ENCODE measurements around the gene C11orf68.

Gene C11orf68

GRCh38 chr11:65962141-65962564, 43.3 kb upstream of the C11orf68 start:
- TF ChIP-seq ZBTB20 (tag by site-specific recombination; IDR thresholded peaks at IDR 0.05): no peak
- TF ChIP-seq ZNF660 (tag by site-specific recombination; IDR thresholded peaks at IDR 0.05): peak; percentile 100
- no peak for TF ChIP-seq ZIC2 (tag by site-specific recombination; IDR thresholded peaks at IDR 0.05)
- TF ChIP-seq ZNF423 (tag by site-specific recombination; IDR thresholded peaks at IDR 0.05): no peak
- no peak for TF ChIP-seq ZNF184 (tag by site-specific recombination; IDR thresholded peaks at IDR 0.05)
- TF ChIP-seq ZNF37A (tag by site-specific recombination; IDR thresholded peaks at IDR 0.05): no peak
- TF ChIP-seq ZNF10 (tag by site-specific recombination; IDR thresholded peaks at IDR 0.05): no peak
- no peak for TF ChIP-seq ZNF621 (tag by site-specific recombination; IDR thresholded peaks at IDR 0.05)
- TF ChIP-seq MEIS1 (CRISPR knock-in tag; IDR thresholded peaks at IDR 0.05; ENCODE audit: borderline replicate concordance): no peak
- no peaks in the 10 kb centered on the region for H3K4me1 ChIP-seq (ENCODE audit: control insufficient read depth, insufficient read depth, low read length)
- no peak overlapping the region for H3K27ac ChIP-seq (ENCODE audit: extremely low read depth, low read depth, low read length)
- H3K36me3 ChIP-seq (ENCODE audit: control insufficient read depth in 2 of 2, insufficient read depth in 1 of 2, low read length in 2 of 2): peaks cover 0 to 36% of the 10 kb centered on the region in 2 experiments; a peak in 2 of 3 replicates
- no peaks in the 10 kb centered on the region for H3K9me3 ChIP-seq (ENCODE audit: control insufficient read depth, insufficient read depth, low read depth, low read length)
- CTCF ChIA-PET: interaction anchor here (0.7 to 3.2 kb wide), 4 partner anchors 73 to 422 kb away, joined by 3 to 16 read pairs (median 4); partner anchors contain the start of genes CCDC85B and FIBP
- H3K4me3 ChIP-seq (ENCODE audit: low read depth, low read length): peak overlapping the region; percentile 89
- POLR2A ChIA-PET: interaction anchor here (1.0 to 1.2 kb wide), 3 partner anchors 18 to 72 kb away, joined by 3 to 4 read pairs (median 4); partner anchors contain the start of genes BANF1, CCDC85B and EIF1AD

GRCh38 chr11:65961267-65962140, 42.6 kb upstream of the C11orf68 start, which contains the start of gene SART1:
TSS of gene SART1 (plus strand) at chr11:65961734. CDS start at chr11:65961781, 47 bp downstream.
- CTCF ChIA-PET: interaction anchor here (0.7 to 3.2 kb wide), 4 partner anchors 72 to 421 kb away, joined by 4 to 16 read pairs (median 4); partner anchors contain the start of genes CCDC85B and FIBP
- TF ChIP-seq ZBTB17 (tag by site-specific recombination; IDR thresholded peaks at IDR 0.05): peak; percentile 97
- TF ChIP-seq, protein P1, sequence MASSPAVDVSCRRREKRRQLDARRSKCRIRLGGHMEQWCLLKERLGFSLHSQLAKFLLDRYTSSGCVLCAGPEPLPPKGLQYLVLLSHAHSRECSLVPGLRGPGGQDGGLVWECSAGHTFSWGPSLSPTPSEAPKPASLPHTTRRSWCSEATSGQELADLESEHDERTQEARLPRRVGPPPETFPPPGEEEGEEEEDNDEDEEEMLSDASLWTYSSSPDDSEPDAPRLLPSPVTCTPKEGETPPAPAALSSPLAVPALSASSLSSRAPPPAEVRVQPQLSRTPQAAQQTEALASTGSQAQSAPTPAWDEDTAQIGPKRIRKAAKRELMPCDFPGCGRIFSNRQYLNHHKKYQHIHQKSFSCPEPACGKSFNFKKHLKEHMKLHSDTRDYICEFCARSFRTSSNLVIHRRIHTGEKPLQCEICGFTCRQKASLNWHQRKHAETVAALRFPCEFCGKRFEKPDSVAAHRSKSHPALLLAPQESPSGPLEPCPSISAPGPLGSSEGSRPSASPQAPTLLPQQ (tag by site-specific recombination; IDR thresholded peaks at IDR 0.05): peak; percentile 25; the same call in 1 of the 2 replicates
- 0 out of 2 replicates have a peak, but pooled peaks have one; percentile 1 for TF ChIP-seq WT1 (tag by site-specific recombination; IDR thresholded peaks at IDR 0.05)
- TF ChIP-seq SP3 (tag by site-specific recombination; IDR thresholded peaks at IDR 0.05): peak; percentile 61
- TF ChIP-seq ZNF501 (tag by site-specific recombination; IDR thresholded peaks at IDR 0.05): peak; percentile 55; the same call in 1 of the 2 replicates
- peak; percentile 66 for TF ChIP-seq ZXDB (tag by site-specific recombination; IDR thresholded peaks at IDR 0.05)
- no peak for TF ChIP-seq ZSCAN5A (tag by site-specific recombination; IDR thresholded peaks at IDR 0.05)
- TF ChIP-seq ZNF449 (tag by site-specific recombination; IDR thresholded peaks at IDR 0.05): peak; percentile 83
- TF ChIP-seq, protein P2, sequence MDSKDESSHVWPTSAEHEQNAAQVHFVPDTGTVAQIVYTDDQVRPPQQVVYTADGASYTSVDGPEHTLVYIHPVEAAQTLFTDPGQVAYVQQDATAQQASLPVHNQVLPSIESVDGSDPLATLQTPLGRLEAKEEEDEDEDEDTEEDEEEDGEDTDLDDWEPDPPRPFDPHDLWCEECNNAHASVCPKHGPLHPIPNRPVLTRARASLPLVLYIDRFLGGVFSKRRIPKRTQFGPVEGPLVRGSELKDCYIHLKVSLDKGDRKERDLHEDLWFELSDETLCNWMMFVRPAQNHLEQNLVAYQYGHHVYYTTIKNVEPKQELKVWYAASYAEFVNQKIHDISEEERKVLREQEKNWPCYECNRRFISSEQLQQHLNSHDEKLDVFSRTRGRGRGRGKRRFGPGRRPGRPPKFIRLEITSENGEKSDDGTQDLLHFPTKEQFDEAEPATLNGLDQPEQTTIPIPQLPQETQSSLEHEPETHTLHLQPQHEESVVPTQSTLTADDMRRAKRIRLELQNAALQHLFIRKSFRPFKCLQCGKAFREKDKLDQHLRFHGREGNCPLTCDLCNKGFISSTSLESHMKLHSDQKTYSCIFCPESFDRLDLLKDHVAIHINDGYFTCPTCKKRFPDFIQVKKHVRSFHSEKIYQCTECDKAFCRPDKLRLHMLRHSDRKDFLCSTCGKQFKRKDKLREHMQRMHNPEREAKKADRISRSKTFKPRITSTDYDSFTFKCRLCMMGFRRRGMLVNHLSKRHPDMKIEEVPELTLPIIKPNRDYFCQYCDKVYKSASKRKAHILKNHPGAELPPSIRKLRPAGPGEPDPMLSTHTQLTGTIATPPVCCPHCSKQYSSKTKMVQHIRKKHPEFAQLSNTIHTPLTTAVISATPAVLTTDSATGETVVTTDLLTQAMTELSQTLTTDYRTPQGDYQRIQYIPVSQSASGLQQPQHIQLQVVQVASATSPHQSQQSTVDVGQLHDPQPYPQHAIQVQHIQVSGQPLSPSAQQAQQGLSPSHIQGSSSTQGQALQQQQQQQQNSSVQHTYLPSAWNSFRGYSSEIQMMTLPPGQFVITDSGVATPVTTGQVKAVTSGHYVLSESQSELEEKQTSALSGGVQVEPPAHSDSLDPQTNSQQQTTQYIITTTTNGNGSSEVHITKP (tag by site-specific recombination; IDR thresholded peaks at IDR 0.05): peak; percentile 93
- peak; percentile 5; the same call in 1 of the 2 replicates for TF ChIP-seq ZBTB20 (tag by site-specific recombination; IDR thresholded peaks at IDR 0.05)
- no peak for TF ChIP-seq GLIS2 (tag by site-specific recombination; IDR thresholded peaks at IDR 0.05)
- TF ChIP-seq, protein P3, sequence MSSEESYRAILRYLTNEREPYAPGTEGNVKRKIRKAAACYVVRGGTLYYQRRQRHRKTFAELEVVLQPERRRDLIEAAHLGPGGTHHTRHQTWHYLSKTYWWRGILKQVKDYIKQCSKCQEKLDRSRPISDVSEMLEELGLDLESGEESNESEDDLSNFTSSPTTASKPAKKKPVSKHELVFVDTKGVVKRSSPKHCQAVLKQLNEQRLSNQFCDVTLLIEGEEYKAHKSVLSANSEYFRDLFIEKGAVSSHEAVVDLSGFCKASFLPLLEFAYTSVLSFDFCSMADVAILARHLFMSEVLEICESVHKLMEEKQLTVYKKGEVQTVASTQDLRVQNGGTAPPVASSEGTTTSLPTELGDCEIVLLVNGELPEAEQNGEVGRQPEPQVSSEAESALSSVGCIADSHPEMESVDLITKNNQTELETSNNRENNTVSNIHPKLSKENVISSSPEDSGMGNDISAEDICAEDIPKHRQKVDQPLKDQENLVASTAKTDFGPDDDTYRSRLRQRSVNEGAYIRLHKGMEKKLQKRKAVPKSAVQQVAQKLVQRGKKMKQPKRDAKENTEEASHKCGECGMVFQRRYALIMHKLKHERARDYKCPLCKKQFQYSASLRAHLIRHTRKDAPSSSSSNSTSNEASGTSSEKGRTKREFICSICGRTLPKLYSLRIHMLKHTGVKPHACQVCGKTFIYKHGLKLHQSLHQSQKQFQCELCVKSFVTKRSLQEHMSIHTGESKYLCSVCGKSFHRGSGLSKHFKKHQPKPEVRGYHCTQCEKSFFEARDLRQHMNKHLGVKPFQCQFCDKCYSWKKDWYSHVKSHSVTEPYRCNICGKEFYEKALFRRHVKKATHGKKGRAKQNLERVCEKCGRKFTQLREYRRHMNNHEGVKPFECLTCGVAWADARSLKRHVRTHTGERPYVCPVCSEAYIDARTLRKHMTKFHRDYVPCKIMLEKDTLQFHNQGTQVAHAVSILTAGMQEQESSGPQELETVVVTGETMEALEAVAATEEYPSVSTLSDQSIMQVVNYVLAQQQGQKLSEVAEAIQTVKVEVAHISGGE (tag by site-specific recombination; conservative IDR thresholded peaks at IDR 0.05; ENCODE audit: low read depth): peak; percentile 95
- TF ChIP-seq YY1 (tag by site-specific recombination; IDR thresholded peaks at IDR 0.05): peak; percentile 64

More at GRCh38 chr11:65961267-65962140, 42.6 kb upstream of the C11orf68 start, which contains the start of gene SART1:
- Histone ChIP-seq H3K4me3 (ENCODE audit: low read depth, low read length) (peak within 1 kb of the TSS; percentile 89), H3K4me1 (ENCODE audit: control insufficient read depth, insufficient read depth, low read length) (no peaks in the 10 kb centered on the region), H3K27ac (ENCODE audit: extremely low read depth, low read depth, low read length) (peak within 1 kb of the TSS; percentile 77), H3K9me3 (ENCODE audit: control insufficient read depth, insufficient read depth, low read depth, low read length) (no peaks in the 10 kb centered on the region), H3K36me3 (ENCODE audit: control insufficient read depth in 2 of 2, insufficient read depth in 1 of 2, low read length in 2 of 2) (peaks cover 0 to 29% of the 10 kb centered on the region in 2 experiments; a peak in 1 of 3 replicates)
- POLR2A ChIA-PET: interaction anchor here (0.9 to 1.8 kb wide), 5 partner anchors 10 to 102 kb away, joined by 3 to 8 read pairs (median 4); partner anchors contain the start of genes BANF1, CCDC85B and EIF1AD

Data from HEK293 (cell line).